ENCODE measurements around the gene RAPGEF6. TPM values are rescaled to one million over a fixed set of nuclear protein-coding genes. Genes with fewer than 3 reads are reported as not detected.
A peak's percentile ranks its signal among the peaks of the same experiment; 100 is the strongest.

Gene RAPGEF6
- total RNA-seq, 4 donors from 2014 or later, result 14.0 to 23.7 (median 17.9) TPM

- Histone ChIP-seq H3K4me3 (no peak overlapping the region), H3K27ac (no peak overlapping the region), H3K4me1 (peaks cover 0 to 41% (median 8%) of the 10 kb centered on the region in 3 donors), H3K9me3 (no peaks in the 10 kb centered on the region), H3K27me3 (no peaks in the 10 kb centered on the region), H3K36me3 (peaks cover 4 to 67% of the 10 kb centered on the region in 2 donors)
- ATAC-seq, result no peak
- TF ChIP-seq POLR2A (IDR thresholded peaks at IDR 0.05), result no peak
- no peak for TF ChIP-seq EP300 (IDR thresholded peaks at IDR 0.05)
- no peak for TF ChIP-seq POLR2AphosphoS5 (IDR thresholded peaks at IDR 0.05)
- no peak for TF ChIP-seq CTCF (IDR thresholded peaks at IDR 0.05)
- no CpG with 5 or more reads among the region's 1 CpG for WGBS, 2 donors (ENCODE audit: low coverage in 1 of 2)
Observed at GRCh38 chr5:131433109-131433508, 201.9 kb downstream of the RAPGEF6 start.

GRCh38 chr5:131431794-131432193 is 203.2 kb downstream of the RAPGEF6 start:
- no peak for TF ChIP-seq POLR2AphosphoS5 (IDR thresholded peaks at IDR 0.05)
- no peak for TF ChIP-seq EP300 (IDR thresholded peaks at IDR 0.05)
- TF ChIP-seq POLR2A (IDR thresholded peaks at IDR 0.05), result no peak
- no peak for TF ChIP-seq CTCF (IDR thresholded peaks at IDR 0.05)
- H3K9me3 ChIP-seq, result no peaks in the 10 kb centered on the region
- ATAC-seq, result no peak
- no peaks in the 10 kb centered on the region for H3K27me3 ChIP-seq
- no peak overlapping the region for H3K27ac ChIP-seq
- H3K36me3 ChIP-seq, result peaks cover 4 to 67% of the 10 kb centered on the region in 2 donors
- WGBS, 2 donors (ENCODE audit: low coverage in 1 of 2), result 92 to 94% methylated on average over 2 of the region's 2 CpGs
- no peak overlapping the region for H3K4me3 ChIP-seq
- peaks cover 0 to 28% (median 8%) of the 10 kb centered on the region in 3 donors for H3K4me1 ChIP-seq

- TF ChIP-seq CTCF (IDR thresholded peaks at IDR 0.05), result no peak
- 40 to 56% methylated on average over 1 of the region's 1 CpG for WGBS, 2 donors (ENCODE audit: low coverage in 1 of 2)
- Histone ChIP-seq H3K4me3 (no peak overlapping the region), H3K27me3 (no peaks in the 10 kb centered on the region), H3K27ac (peak overlapping the region in 1 of 4 donors; percentile 5), H3K4me1 (peaks cover 0 to 19% (median 6%) of the 10 kb centered on the region in 3 donors), H3K36me3 (peaks cover 4 to 77% of the 10 kb centered on the region in 2 donors), H3K9me3 (no peaks in the 10 kb centered on the region)
- no peak for ATAC-seq
Observed at GRCh38 chr5:131430794-131431193, 204.2 kb downstream of the RAPGEF6 start.

- 86 to 90% methylated on average over 1 of the region's 1 CpG for WGBS, 2 donors (ENCODE audit: low coverage in 1 of 2)
- H3K36me3 ChIP-seq, result peaks cover 4 to 74% of the 10 kb centered on the region in 2 donors
- TF ChIP-seq CTCF (IDR thresholded peaks at IDR 0.05) (no peak), POLR2A (IDR thresholded peaks at IDR 0.05) (no peak), POLR2AphosphoS5 (IDR thresholded peaks at IDR 0.05) (no peak), EP300 (IDR thresholded peaks at IDR 0.05) (no peak)
- no peak overlapping the region for H3K4me3 ChIP-seq
- no peak for ATAC-seq
- peaks cover 0 to 5% (median 3%) of the 10 kb centered on the region in 3 donors for H3K4me1 ChIP-seq
- no peak overlapping the region for H3K27ac ChIP-seq
- H3K27me3 ChIP-seq, result no peaks in the 10 kb centered on the region
- no peaks in the 10 kb centered on the region for H3K9me3 ChIP-seq
Observed at GRCh38 chr5:131426011-131426410, 209.0 kb downstream of the RAPGEF6 start.

- ATAC-seq, result no peak
- WGBS, 2 donors (ENCODE audit: low coverage in 1 of 2), result 66 to 78% methylated on average over 2 of the region's 2 CpGs
- Histone ChIP-seq H3K27ac (no peak overlapping the region), H3K4me1 (no peaks in the 10 kb centered on the region), H3K27me3 (no peaks in the 10 kb centered on the region), H3K36me3 (peaks cover 0 to 55% of the 10 kb centered on the region in 2 donors), H3K9me3 (no peaks in the 10 kb centered on the region), H3K4me3 (no peak overlapping the region)
- TF ChIP-seq CTCF (IDR thresholded peaks at IDR 0.05) (peak in 3 of 4 experiments; percentile 25 to 49 (median 25)), POLR2A (IDR thresholded peaks at IDR 0.05) (no peak)
Observed at GRCh38 chr5:131423056-131423455, 212.0 kb downstream of the RAPGEF6 start.
